22Rv1 (cell line): ENCODE data around the gene EDIL3.
A peak's percentile ranks its signal among the peaks of the same experiment; 100 is the strongest.

Source experiments
- H3K27ac ChIP-seq: fragments of 450-650 bp; 2 replicates; pipeline ENCODE4 v1.5.1; 2017
- ZFX ChIP-seq: fragments of 450-650 bp; IDR thresholded peaks from 2 replicates; pipeline ENCODE4 v1.6.1; 2017; ENCODE audit warnings: antibody characterized with exemption, borderline replicate concordance
- TF ChIP-seq, protein P1 (sequence below): fragments of 450-650 bp; IDR thresholded peaks from 2 replicates; pipeline ENCODE4 v1.5.1; 2017; ENCODE audit warnings: mild to moderate bottlenecking

Gene EDIL3

DNA sequence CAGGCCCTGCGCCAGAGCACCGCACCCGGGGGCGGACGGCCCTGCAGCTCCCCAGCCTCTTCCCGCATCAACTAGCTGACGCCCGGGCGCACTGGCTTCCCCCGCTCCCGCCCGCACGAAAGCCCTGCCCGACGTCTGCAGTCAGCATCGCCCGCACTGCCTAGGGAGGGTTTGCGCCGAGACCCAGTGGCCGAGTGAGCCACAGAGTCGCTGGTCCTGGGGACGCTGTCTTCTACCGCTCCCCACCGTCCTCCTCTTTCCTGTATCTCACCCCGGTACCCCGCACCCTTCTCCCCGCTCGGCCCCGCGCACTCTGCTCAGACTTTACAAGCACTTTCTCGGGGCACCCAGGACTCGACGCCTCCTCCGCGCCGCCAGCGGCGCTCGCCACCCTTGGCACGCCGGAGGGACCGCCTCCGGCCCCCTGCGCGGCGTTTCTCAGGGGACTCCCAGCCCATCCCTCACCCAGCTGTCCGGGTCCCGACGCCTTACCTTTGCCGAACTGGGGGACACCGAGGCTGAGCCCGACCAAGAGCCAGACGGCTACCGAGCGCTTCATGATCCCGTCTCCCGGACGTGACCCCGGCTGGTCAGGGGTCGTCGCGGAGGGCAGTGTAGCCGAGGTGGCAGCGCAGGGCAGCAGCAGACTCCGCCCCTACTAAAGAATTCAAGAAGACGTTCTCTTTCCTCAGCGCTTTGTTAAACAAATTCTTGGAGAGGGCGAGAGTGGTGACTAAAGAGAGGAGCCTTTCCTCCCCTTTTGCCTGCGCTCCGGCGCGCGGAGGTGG is 670 bp downstream of the EDIL3 start:
- no peak for TF ChIP-seq ZFX
- TF ChIP-seq, protein P1, sequence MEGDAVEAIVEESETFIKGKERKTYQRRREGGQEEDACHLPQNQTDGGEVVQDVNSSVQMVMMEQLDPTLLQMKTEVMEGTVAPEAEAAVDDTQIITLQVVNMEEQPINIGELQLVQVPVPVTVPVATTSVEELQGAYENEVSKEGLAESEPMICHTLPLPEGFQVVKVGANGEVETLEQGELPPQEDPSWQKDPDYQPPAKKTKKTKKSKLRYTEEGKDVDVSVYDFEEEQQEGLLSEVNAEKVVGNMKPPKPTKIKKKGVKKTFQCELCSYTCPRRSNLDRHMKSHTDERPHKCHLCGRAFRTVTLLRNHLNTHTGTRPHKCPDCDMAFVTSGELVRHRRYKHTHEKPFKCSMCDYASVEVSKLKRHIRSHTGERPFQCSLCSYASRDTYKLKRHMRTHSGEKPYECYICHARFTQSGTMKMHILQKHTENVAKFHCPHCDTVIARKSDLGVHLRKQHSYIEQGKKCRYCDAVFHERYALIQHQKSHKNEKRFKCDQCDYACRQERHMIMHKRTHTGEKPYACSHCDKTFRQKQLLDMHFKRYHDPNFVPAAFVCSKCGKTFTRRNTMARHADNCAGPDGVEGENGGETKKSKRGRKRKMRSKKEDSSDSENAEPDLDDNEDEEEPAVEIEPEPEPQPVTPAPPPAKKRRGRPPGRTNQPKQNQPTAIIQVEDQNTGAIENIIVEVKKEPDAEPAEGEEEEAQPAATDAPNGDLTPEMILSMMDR: no peak
- no peak overlapping the region for H3K27ac ChIP-seq

DNA sequence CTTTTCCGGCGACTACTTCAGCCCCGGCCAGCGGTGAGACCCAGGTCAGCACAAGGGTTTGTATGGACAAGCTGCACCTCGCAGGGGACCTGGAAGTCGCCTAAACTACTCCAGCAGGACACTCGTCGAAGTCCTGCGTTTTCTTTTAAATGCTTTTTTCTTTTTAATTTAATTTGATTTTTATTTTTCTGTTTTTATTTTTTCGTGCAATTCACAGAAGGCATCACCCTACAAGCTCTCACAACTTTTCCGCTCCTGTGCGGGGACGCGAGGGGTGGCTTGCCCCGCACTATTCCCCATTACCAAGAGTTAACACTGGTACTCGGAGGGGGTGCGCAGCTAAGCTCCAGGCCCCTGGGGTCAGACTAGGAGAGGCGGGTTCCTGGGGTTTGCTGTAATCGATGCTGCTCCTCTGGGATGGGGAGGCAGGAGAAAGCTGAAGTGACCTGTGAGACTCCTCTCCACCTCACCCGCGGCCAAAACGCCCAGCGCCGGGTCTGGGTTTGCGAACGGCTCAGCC is 1.3 kb downstream of the EDIL3 start:
- no peak overlapping the region for H3K27ac ChIP-seq
- TF ChIP-seq, protein P1: no peak
- no peak for TF ChIP-seq ZFX

DNA sequence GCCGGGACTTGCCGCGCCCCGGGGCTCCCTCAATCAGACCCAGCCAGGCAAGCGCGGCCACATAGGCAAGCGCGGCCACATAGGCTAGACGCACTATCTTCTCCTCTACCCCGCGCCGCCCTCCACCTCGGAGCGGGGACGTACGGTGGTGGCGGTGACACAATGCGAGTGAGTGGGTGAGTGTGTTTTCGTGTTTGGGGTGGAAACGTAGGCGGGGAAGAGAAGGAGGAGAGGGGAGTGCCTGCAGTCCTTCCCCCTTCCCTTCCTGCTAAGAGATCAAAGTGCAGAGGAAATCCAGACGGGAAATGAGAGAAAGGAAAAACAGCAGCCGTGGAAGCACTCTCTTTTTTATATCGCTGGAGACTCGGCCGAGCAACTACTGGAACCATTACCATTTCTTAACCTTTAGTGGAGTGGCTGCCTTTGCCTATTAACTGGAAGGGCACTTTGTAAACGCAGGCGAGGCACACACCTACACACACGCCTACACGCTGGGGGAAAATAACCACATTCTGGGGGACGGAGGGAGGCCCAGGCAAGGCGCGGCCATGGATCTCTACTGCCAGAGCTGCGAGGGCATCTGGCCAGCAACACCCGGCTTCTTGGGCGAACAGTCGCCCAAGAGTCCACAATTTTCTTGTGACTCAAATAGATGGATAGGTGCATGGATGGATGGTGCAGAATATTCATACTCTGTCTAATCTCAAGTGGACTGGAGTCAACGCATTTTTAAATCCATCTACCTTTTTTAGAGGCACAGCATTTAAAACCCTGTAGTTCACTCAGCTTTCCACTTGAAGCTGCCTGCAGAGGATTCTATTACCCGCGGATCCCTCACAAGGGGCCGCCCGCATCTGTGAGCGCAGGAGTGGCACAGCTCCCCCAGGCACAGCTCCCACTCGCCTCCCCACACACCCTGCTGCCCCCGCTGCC is 2.1 kb downstream of the EDIL3 start:
- TF ChIP-seq, protein P1: no peak
- TF ChIP-seq ZFX: no peak
- no peak overlapping the region for H3K27ac ChIP-seq

DNA sequence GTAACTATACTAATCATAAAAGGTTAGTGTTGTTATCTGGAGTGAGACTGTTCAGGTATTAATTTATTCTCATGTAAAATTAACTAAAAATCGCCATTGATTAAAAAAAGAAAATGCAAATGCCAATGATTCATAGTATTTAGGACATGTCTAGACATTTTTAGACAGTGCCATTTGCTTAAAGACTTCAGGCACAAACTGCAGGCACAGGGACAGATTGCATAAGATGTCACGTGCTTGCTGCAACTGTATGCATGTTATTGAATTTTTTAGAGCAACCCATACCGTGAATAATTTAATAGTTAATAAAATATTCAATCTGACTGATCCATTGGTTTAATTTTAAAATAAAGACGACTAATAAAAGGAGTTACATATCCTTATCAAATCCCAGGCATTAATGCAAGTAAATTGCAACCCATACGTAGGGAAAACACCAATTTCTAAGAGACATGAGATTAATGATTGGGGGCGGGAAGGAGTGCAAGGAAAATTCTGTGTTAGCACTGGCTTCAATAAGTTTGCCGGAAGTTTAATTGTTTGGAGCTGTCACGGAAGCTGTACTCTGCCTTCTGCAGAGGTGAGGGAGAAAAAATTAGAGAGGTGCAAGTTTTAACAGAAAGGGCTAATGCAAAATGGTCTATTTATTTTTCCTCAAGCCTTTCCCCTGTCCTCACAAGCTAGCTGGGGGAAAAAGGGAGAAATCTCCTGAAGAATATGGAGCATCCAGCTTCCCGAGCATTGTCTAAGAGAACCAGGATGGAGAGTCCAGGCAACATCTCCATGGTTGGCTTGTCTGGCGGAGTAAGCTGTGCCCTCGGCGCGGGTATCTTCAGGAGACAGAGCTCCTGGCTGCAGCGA is 2.9 kb downstream of the EDIL3 start:
- TF ChIP-seq, protein P1: no peak
- TF ChIP-seq ZFX: no peak
- H3K27ac ChIP-seq: no peak overlapping the region

DNA sequence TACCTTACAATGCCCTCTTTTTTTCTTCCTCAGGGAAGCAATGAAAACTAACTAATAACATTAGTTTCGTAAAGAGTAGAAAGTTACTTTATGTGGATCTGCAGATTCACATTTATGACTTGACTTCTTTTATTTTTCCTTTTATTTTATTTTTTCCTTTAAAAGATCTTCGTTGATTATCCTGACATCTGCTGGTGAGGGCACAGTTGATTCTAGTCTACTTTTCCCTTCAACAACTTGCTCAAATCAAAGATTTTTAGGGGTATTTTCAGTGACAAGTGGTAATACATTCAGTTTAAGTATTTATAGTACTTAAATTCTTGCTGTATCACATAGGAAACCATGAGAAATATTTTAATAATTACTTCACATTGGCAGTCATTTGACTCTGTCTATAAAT is 4.9 kb downstream of the EDIL3 start:
- peak overlapping the region; percentile 49 for H3K27ac ChIP-seq
- TF ChIP-seq, protein P1: 0 out of 2 replicates have a peak, but pooled peaks have one; percentile 7
- TF ChIP-seq ZFX: no peak

DNA sequence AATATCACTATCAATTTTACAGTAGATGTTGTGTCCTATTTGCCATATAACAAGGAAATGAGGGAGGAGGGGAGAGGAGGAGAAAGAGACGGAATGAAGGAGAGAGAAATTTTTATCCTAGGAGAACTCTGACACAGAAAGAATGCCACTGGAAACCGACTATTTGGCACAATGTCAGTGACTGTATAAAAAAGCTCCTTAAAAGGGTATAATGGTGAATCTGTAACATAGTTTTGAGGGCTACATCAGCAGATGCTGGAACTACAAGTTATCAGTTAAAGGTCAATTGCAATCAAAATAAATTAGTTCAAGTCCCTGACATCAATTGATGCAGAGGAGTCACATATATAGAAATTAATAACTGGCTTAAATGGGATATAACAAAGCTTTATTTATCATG is 5.7 kb downstream of the EDIL3 start:
- no peak overlapping the region for H3K27ac ChIP-seq
- TF ChIP-seq, protein P1: no peak
- no peak for TF ChIP-seq ZFX
